ENCODE measurements around the gene FAM174B.

FAM174B gene

GRCh38 chr15:92664178-92664900, 8.8 kb upstream of the FAM174B start:
- DNase-seq = no peak

- DNase-seq = no peak
Observed at GRCh38 chr15:92663250-92663951, 7.8 kb upstream of the FAM174B start.

DNA sequence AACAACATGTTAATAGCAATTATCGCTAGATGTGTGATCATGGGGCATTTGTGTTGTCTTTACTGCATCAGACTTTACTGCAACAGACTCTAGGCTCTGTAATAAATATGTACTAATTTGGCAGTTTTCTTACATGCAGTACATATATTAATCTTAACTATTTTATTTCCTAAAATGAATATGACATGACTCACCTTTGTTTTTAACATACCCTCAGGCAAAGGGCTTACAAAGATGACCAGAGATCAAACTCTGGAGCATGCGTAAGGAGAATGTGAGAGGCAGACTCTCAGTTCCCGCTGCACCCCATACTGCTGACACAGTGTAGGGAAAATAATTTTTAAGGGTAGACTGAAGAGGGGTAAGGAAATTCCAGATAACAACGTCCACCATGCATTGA, 7.2 kb upstream of the FAM174B start:
- no peak for DNase-seq

- no peak for DNase-seq
Observed at GRCh38 chr15:92661956-92662355, 6.4 kb upstream of the FAM174B start.

- DNase-seq = no peak
Observed at GRCh38 chr15:92661069-92661468, 5.5 kb upstream of the FAM174B start.

DNA sequence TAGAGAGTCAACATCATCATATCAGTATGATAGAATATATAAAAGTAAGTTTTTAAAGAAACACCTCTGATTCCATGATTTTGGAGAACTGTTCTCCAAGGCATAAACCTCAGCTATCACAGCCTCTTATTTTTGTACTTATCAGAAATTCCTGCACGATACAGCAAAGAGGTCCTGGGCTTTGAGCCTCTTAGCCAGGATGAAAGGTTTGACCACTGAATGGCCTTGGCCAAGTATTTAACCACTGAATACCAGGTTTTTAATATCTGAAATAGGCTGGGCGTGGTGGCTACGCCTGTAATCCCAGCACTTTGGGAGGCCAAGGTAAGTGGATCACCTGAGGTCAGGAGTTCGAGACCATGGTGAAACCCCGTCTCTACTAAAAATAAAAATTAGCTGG, 1.9 kb upstream of the FAM174B start:
- no peak for DNase-seq

- DNase-seq = peak; percentile 22
Observed at GRCh38 chr15:92656089-92656488, 514 bp upstream of the FAM174B start.

DNA sequence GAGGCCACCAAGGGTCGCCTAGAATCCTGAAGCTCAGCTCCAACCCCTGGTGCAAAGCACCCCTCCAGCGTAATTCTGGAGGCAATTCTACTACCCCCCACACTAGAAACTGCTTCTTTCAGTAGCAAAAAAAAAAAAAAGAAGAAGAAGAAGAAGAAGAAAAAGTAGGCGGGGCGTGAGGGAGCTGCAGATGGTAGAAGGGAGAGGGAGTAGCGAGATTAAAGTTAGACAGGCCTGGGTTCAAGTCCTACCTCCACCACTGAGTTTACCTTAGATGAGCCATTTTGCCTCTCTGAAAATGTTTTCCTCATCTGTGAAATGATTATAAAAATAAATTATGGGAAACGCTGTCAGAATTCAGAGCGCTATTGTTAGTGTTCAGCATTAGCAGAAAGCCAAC, 913 bp downstream of the FAM174B start:
- DNase-seq = no peak

DNA sequence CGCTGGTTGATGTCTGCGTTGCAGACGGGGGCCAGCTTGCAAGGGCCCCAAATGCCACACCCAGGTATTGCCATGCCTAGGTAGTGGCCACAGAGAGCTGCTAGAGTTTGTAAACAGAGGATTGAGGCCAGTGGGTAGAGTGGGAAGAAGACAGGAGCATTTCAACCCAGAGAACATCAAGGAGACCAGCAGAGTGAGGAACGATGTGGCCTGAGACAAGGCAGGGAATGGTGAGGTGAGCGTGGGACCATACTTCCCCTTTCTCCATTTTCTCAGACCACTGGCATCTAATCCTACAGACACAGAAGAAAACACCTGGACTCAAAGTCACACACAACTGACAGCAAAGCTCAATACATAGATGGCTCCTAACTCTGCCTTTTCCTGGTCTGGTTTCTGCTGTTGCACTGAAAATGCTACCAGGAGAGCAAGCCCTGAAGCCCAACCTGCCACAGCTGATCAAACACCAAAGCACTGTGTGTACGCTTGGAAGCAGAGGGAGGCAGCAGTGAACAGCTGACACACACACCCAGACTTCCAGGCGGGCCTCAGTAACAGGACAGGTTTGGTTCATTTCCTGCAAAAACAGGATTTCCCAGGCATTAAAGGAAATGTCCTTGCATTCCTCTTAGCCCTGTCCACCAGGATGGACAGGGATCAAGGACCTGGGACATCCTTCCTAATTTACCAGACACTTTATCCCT, 1.6 kb downstream of the FAM174B start:
- DNase-seq = peak; percentile 22

- no peak for DNase-seq
Observed at GRCh38 chr15:92653366-92653765, 2.2 kb downstream of the FAM174B start.

- no peak for DNase-seq
Observed at GRCh38 chr15:92652576-92652966, 3.0 kb downstream of the FAM174B start.

GRCh38 chr15:92651877-92652575, 3.5 kb downstream of the FAM174B start:
- no peak for DNase-seq

DNA sequence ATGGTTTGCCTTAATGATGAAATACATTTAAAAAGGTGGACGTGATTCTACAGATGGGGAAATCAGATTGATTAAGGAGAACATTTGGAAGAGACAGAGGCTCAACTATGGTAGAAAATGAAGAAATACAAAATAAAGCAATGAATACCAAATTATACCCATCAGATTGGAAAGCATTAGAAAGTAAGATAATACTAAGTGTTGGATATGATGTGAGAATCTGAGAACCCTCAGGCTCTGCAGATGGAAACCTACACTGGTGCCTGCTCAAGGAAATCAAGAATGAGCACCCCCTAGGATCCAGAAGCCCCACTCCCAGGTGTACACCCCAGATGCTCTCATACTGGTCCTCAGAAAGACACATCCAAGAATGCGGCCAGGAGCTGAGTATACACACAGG, 4.6 kb downstream of the FAM174B start:
- DNase-seq = no peak

DNA sequence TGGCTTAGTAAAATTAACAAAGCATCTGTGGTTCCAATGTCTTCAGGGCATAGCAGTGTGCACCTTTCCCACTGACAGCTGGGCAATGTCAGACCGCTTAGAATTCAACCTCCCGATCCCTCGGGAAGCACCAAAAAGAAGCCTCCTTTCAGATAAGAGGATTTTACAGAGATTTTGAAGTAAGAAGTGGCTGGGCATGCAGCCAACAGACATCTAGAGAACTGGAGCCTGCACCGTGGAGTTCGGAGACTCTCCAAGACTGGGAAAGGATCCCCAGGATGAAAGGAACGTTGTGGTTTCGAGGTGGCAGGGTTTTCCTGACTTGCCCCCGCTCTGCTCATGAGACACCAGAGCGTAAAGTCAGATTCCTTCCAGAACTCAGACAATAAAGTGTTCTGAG, 5.3 kb downstream of the FAM174B start:
- peak; percentile 65 for DNase-seq

DNA sequence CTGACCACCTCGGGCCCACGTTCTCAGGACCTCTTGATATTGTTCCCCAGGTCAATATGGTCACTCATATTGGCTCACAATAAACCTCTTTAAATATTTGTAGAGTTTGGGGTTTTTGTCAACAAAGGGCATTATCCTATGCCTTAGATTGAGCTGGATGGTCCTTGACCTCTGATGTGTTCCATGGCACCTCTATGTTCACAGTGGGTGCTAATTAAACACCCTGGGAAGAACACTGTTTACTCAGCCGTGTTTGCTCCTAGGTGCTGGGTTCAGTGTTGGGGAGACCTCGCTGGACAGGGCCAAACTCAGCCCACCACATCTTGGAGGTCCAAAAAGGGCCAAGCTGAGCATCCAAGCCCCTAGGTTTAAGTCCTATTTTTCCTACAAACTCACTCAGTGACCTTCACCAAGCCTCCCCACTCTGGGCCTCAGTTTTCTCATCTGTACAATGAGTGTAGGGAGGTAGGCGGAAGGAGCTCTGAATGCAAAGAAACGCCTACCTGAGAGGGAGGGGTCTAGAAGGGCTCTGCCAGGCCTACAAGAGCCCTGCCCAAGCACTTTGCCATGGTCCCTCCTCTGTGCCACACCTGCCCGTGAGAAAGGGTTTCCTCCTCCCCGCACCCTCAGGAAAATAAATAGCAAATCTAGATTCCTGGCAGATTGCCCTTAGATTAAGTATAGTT, 7.2 kb downstream of the FAM174B start:
- DNase-seq = no peak

- no peak for DNase-seq
Observed at GRCh38 chr15:92647467-92648163, 8.0 kb downstream of the FAM174B start.

GRCh38 chr15:92646216-92646615, 9.4 kb downstream of the FAM174B start:
- no peak for DNase-seq

DNA sequence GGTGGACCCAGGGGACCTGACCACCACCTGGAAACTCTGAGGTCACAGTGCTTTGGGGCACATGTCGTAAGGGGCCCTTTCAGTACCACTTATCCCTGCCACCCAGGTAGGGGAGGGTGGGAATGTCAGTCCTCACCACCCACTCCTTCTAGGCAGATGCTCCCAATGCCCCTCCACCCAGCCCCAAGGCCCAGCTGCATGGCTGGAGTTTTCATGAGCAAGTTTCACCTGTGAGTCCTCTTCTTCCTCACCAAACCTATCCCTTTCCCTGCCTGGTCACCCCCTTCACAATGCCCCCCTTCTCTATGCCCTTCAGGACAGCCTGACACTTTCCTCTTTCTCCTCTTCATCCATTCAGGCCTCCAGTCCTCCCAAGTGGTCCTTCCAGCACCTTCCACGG, 9.8 kb downstream of the FAM174B start:
- DNase-seq = no peak

- peak; percentile 67 for DNase-seq
Observed at GRCh38 chr15:92645051-92645631, 10.4 kb downstream of the FAM174B start.

DNA sequence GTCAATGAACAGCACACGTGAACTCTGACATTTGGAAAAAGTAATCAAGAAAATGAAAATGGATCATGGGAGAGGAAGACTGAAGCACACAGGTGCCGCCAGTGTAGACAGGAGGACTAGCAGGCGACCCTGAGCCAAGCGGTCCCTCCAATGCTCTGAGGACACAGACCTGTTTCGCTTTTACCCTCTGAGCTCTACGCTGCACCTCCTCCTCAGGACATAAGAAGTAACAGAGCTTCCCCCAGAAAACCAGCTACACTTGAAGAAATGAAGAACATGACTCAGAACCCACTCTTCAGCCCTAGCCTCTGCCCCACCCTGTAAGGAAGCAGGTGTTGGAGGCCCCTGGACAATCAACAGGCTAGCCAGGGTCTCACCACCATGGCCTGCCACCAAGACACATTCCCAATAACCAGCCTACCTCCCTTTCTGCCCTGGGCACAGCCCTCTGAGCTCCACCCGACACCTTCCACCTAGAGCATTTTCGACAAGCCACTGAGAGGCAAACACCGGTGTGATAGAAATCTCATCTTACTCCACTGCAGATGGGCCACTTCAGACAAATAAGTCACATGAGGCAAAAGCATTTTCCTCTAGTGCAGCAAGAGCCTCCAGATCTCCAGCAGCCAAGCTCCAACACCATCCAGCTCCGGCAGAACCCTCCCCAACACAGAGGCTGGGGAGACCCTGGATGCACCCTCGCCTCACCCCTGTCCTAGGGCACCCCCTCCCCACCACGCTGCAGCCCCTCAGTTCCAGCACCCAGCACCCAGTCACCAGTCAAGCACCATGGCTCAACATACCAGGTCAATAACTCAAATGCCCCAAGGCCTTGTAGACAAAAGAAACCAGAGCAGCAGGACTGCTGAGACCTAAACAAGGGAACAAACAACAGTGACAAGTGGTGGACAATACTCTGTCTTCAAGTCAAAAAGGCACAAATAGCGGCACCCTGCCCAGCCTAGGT, 11.4 kb downstream of the FAM174B start:
- DNase-seq = peak; percentile 9
